GM18868 (cell line): ENCODE measurements around the gene DHRSX.
"Not testable (repeated sequence)": the region's sequence is repeated elsewhere in the genome, so short reads cannot be mapped to it uniquely, and the experiment has no call there.

Experiments
- ATAC-seq: cut with Tn5 transposase; IDR thresholded peaks from one replicate; pipeline ENCODE4 v1.9.1; 2021; ENCODE audit warnings: mild to moderate bottlenecking, moderate library complexity; ENCODE audit not compliant: unreplicated experiment

DHRSX gene

DNA sequence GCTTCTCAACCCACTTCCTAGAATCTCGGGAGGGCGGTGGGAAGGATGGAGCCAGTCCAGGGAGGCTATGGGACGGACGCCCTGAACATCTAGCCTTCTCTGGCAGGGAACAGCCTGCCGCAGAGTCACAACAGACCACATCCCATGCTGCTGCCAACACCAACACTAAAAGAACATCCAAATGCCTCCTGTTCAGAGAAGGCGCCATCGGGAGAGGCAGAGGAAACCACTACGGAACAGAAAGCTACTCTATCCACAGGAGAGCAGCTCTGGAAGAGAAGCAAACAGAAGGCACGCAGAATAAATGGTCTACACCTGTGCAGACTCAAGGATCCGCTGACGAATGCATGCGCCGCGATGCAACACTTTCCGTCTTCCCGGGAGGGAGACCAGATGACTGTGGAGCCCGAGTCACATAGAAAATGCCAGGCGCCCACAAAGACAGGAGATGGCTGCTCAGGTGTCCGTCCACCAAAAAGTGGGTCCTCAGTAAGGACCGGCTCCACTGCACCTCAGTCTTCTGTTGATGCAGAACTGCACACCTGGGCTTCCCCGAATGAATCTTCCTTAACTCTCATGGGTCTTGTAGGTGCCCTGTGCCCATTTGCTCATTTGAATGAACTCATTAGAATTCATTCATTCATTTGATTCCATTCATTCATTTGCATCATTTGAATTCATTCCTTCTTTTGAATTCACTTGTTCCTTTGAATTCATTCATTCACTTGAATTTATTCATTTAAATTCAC lies 217.5 kb downstream of the DHRSX start:
- no peak for ATAC-seq

DNA sequence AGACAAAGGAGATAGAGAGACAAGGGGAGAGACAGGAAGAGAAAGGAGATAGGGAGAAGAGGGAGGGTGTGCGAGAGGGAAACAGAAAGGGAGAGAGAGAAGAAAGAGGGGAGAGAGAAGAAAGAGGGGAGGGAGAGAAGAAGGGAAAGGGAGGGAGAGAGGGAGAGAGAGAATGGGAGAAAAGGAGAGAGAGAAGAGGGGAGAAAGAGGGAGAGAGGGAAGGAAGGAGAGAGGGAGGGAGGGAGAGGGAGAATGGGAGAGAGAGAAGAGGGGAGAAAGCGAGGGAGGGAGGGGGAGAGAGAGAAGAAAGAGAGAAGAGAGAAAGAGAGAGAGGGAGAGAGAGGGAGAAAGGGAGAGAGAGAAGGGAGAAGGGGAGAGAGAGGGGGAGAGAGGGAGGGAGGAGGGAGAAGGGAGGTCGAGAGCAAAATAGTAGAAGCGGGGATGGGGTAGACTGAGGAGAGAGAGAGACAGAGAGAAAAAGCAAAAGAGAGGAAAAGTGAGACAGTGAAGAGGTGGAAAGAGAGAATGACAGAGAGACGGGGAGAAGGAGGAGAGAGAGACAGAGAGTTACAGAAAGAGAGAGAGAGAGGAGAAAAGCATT lies 218.2 kb downstream of the DHRSX start:
- no peak for ATAC-seq

DNA sequence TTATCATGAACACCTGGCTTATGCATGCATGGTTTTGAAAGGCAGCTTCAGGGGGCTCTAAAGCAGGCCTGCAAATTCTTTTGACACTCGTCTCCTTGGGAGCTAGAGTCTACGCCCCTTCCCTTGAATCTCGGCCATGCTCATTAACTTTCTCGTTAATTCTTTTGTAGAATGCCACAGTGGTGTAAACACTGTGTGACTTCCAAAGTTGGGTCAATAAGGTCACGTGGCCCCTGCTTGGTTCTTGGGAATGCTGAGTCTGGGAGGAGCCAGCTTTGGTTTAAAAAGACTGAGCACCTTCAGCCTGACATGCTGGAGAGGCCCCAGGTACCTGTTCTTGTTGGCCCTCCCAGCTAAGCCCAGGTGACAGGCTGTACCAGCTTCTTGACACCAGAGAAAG lies 228.4 kb downstream of the DHRSX start:
- ATAC-seq, result no peak

DNA sequence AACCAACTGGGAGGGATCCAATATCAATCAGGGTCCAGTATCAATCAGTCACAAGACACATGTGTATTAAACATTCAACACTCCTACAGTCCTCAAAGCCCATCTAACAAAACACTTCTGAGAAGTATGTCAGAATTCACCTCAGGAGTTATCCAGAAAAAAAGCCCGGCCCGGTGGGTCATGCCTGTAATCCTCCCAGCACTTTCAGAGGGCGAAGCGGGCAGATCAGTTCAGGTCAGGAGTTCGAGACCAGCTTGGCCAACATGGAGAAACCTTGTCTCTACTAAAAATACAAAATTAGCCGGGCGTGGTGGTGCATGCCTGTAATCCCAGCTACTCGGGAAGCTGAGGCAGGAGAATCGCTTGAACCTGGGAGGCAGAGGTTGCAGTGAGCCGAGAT lies 229.2 kb downstream of the DHRSX start:
- not testable (repeated sequence) for ATAC-seq

DNA sequence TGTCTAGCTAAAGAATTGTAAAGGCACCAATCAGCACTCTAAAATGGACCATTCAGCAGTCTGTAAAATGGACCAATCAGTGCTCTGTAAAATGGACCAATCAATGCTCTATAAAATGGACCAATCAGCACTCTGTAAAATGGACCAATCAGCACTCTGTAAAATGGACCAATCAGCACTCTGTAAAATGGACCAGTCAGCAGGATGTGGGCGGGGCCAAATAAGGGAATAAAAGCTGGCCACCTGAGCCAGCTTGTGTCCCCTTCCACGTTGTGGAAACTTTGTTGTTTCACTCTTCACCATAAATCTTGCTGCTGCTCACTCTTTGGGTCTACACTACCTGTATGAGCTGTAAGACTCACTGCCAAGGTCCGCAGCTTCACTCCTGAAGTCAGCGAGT lies 230.0 kb downstream of the DHRSX start:
- not testable (repeated sequence) for ATAC-seq

DNA sequence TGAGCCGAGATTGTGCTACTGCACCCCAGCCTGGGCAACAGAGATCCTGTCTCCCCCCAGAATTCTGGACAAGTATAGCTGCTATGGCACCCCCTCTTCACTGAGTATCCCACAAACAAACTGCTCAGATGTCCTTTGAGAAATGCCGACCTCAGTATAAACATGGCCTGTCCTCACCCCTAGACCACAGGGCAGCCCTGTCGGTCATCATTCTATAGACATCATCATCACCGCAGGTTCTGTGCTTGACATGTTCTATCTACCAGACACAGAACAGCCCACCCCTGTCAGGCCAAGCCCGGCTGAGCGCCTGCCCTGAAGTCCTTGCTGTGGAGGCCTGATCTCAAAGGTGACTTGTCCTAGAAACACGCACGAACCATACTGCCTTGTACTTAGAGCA lies 232.9 kb downstream of the DHRSX start:
- no peak for ATAC-seq

DNA sequence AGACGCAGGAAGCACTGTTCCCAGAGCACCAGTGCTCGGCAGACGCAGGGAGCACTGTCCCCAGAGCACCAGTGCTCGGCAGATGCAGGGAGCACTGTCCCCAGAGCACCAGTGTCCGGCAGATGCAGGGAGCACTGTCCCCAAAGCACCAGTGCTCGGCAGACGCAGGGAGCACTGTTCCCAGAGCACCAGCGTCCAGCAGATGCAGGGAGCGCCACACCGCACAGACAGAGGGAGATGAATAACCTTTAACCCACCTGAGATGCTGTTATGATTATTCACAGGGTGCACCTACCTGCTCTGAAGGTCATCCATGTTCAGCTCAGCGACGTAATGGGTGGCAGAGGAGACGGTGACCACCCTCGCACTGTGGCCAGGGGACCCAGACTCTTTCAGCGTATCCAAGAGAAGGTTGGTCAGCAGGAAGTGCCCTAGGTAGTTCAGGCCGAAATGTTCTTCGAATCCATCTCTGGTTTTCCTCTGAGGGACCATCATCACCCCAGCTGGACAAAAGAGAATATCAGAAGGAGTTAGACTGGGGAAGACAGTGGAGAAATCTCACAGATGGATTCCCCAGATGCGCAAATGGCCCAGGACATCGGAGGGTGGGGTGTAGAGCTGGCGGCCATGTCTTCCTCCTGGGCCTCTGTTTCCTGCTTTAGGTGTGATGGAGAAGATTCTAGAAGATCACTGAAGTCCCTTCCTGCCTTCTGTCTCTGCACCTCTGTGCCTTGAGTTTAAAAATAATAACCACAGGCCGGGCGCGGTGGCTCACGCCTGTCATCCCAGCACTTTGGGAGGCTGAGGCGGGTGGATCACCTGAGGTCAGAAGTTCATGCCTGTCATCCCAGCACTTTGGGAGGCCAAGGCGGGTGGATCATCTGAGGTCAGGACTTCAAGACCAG lies 234.1 kb downstream of the DHRSX start:
- ATAC-seq, result no peak

DNA sequence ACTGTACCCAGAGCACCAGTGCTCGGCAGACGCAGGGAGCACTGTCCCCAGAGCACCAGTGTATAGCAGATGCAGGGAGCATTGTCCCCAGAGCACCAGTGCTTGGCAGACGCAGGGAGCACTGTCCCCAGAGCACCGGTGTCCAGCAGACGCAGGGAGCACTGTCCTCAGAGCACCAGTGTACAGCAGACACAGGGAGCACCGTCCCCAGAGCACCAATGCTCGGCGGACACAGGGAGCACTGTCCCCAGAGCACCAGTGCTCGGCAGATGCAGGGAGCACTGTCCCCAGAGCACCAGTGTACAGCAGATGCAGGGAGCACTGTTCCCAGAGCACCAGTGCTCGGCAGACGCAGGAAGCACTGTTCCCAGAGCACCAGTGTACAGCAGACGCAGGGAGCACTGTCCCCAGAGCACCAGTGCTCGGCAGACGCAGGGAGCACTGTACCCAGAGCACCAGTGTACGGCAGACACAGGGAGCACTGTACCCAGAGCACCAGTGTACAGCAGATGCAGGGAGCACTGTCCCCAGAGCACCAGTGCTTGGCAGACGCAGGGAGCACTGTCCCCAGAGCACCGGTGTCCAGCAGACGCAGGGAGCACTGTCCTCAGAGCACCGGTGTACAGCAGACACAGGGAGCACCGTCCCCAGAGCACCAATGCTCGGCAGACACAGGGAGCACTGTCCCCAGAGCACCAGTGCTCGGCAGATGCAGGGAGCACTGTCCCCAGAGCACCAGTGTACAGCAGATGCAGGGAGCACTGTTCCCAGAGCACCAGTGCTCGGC lies 234.9 kb downstream of the DHRSX start:
- not testable (repeated sequence) for ATAC-seq

DNA sequence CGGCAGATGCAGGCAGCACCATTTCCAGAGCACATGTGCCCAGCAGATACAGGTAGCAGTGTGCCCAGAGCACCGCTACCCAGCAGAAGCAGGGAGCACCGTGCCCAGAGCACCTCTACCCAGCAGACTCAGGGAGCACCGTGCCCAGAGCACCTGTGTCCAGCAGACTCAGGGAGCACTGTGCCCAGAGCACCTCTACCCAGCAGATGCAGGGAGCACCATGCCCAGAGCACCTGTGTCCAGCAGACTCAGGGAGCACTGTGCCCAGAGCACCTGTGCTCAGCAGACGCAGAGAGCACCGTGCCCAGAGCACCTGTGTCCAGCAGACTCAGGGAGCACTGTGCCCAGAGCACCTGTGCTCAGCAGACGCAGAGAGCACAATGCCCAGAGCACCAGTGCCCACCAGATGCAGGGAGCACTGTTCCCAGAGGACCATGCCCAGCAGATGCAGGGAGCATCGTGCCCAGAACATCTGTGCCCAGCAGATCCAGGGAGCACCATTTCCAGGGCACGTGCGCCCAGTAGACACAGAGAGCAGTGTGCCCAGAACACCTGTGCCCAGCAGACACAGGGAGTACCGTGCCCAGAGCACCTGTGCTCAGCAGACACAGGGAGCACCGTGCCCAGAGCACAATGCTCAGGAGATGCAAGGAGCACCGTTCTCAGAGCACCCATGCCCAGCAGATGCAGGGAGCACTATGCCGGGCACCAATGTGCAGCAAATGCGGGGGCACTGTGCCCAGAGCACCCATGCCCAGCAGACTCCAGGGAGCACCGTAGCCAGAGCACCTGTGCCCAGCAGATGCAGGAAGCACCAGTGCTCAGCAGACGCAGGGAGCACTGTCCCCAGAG lies 236.4 kb downstream of the DHRSX start:
- ATAC-seq, result no peak

DNA sequence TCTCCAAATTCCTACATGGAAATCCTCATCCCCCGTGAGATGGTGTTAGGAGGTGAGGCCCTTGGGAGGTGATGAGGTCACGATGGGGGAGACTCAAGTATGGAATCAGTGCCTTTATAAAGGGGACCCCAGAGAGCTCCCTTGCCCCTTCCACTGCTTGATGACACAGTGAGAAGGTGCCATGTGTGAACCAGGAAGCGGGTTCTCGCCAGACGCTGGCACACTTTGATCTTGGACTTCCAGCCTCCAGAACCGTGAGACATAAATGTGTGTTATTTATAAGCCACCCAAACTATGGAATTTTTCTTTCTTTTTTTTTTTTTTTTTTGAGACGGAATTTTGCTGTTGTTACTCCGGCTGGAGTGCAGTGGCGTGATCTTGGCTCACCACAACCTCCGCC lies 237.6 kb downstream of the DHRSX start:
- ATAC-seq, result no peak

DNA sequence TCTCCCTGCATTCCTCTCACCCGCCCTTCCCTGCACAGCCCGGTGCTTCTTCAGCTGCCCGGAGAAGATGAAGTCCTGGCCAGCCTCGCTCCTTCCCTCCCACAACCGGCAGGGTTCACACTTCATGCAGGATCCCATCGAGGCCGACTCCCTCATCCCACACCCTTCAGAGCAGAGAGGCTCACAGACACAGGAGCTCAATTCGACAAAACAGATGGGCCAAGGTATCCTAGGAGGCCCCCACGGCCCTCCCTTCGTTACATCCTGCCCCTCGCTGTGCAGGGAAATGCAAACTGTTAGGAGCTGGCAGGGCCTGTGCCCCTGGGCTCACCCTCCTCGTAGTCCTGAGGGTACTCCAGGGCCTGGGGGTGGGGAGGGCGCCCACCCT lies 238.1 kb downstream of the DHRSX start:
- ATAC-seq, result no peak

DNA sequence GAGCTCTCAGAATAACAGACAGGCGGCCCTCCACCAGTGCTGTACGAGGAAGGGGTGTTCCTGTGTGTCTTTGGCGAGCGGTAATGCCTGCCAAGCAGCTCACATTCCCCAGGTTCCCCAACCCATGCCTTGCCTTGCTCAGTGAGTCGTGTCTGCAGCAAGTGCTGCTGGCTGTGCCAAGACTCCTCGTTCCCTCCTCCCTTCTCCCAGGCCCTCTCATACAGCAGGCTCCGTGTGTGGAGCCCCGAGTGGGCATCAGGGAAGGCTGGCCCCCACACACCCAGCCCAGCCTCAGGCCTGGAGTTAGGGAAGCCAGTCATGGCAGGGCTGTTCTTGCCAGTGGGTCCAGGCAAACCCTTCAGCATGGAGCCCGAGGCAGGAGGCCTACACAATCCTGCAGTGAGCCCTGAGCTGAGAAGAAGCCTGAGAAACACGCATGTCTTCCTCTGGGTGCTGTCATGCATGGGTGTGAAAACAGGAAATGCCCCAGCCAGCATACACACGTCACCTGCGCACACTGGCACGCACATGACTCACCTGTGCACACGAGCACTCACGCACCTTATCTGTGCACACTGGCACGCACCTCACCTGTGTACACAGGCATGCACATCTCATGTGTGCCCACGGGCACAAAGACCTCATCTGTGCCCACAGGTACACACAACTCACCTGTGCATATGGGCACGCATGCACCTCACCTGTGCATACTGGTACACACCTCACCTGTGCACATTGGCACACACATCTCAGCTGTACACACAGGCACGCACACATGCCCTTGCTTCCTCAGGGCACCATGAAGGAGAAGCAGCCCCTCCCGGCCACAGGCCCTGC lies 238.7 kb downstream of the DHRSX start:
- ATAC-seq, result no peak

DNA sequence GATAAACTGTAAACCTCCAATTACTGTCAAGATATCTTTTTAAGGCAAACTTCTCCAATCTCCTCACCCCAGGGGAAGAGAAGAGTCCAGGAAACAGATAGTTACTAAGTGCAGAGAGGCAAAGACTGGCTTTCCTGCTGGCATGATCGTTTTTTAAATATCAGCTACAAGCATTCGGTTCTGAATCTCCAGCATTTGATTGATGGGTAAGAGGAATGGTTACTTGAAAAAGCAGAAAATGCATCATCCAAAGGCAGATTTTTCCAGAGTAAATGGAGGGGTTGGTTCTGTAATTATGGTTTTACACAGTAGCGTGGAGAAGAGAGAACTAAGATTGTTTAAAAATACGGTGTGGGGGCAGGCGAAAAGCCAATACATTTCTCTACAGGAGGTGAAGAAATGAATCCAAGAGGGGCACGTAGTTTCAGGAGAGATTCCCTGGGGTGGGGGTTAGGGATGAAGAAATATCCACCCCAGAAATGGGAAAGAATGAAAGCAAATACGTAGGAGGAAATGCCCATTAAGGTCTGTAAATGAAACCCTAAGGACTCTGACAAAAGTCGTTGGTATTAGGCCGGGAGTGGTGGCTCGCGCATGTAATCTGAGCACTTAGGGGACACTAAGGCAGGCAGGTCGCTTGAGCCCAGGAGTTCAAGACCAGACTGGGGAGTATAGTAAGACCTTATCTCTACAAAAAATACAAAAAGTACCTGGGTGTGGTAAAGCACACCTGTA lies 248.3 kb downstream of the DHRSX start:
- ATAC-seq, result no peak

DNA sequence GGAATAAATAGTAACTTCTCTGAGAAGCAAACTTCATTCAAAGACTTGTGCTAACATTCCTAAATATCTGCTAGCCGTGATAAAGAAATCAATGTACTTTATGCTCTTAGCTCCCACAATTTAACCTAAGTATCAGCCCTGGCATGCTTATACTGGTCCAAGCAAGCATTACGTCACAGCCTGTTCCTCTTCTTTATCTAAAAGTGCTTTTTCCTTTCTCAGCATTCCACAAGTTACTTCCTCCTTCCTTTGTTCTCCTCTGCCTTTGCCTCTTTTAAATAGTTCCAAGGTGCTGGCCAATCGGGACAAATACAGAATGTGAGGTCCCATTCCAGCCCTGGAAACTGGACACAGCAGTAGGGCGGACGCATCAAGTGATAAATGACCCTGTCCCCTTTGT lies 249.6 kb downstream of the DHRSX start:
- no peak for ATAC-seq

DNA sequence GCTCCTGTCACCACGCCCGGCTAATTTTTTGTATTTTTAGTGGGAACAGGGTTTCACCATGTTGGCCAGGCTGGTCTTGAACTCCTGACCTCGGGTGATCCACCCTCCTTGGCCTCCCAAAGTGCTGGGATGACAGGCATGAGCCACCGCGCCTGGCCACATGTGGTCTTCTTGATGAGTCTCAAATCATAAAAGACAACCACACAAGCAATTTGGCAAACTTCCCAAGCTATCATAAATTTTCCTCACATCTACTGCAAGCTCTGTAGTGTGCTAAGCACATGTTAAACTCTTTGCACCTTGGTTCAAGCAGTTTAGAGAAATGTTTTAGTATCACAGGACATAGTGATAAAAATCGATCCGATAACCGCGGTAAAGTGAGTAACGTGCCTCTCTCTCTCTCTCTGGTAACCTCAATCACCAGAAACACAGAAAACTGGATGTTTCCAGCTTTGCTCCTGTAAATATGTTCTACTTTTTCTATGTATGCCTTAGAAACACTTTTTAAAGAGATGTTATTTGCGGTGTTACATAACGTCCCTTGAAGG lies 256.8 kb downstream of the DHRSX start:
- no peak for ATAC-seq

DNA sequence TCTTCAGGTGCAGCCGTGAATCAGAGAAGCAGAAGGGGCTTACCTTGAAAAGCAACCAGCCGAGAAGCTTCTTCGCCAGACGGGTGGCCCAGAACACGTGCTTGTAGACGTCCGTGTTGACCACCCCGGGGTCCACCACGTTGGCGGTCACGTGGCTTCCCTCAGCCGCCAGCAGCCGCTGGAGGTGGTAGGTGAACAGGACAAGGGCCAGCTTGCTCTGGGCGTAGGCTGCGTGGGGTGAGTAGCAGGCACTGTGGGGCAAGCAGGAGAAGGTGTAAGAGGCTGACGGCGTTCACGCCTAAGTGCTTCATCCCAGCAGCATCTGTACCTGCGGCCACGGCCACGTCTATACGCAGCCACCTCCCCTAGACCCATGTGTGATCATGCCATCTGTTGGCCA lies 257.8 kb downstream of the DHRSX start:
- ATAC-seq, result no peak

DNA sequence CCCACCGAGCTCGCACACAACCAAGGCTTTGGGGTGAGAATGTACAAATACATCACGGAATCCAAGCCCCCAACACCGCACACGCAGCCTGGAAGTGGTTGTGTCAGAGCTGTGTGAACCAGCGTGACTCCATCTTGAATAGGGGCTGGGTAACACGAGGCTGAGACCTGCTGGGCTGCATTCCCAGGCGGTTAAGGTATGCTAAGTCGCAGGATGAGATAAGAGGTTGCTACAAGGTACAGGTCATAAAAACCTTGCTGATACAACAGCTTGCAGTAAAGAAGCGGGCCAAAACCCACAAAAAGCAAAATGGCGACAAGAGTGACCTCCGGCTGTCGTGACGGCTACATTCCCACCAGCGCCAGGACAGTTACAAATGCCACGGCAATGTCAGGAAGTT lies 258.4 kb downstream of the DHRSX start:
- ATAC-seq, result no peak

DNA sequence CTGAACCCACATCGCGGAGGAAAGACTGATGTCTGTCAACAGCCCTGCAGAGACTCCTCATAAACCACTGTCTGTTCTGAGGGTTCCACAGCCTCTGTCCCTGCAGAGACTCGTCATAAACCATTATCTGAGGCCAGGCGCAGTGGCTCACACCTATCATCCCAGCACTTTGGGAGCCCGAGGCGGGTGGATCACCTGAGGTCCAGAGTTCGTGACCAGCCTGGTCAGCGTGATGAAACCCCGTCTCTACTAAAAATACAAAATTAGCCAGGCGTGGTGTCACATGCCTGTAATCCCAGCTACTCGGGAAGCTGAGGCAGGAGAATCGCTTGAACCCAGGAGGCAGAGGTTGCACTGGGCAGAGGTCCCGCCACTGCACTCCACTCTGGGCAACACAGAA lies 259.3 kb downstream of the DHRSX start:
- ATAC-seq, result not testable (repeated sequence)
